SK-N-MC (cell line): ENCODE data around the gene GPC5.

ENCODE experiments used
- DNase-seq: peaks from one replicate; pipeline ENCODE4 v3.0.0-alpha.2; 2011; ENCODE audit warnings: low read depth, low spot score
- H3K27ac ChIP-seq: fragments of 200-600 bp; sonication (generic); 2 replicates; pipeline ENCODE4 v1.5.1; 2016; ENCODE audit warnings: mixed run types
- H3K36me3 ChIP-seq: fragments of 200-600 bp; sonication (generic); 2 replicates; pipeline ENCODE4 v1.6.1; 2017; ENCODE audit warnings: antibody characterized with exemption, low read length, mixed read lengths; ENCODE audit not compliant: insufficient read depth
- H3K4me3 ChIP-seq: fragments of 200-600 bp; sonication (generic); 2 replicates; pipeline ENCODE4 v1.5.1; 2016
- H3K9ac ChIP-seq: fragments of 200-600 bp; sonication (generic); 2 replicates; pipeline ENCODE4 v1.8.0; 2017; ENCODE audit warnings: mixed run types, mixed read lengths; ENCODE audit not compliant: insufficient read length
- H3K9me3 ChIP-seq: fragments of 200-600 bp; sonication (generic); 2 replicates; pipeline ENCODE4 v1.6.1; 2017; ENCODE audit warnings: low read depth, mild to moderate bottlenecking, antibody characterized with exemption, low read length, moderate library complexity, mixed read lengths
- EZH2 ChIP-seq: fragments of 200-600 bp; sonication (generic); IDR thresholded peaks from one replicate; pipeline ENCODE4 v1.6.1; 2017; ENCODE audit warnings: antibody characterized with exemption
- FOXP2 ChIP-seq: optimal IDR thresholded peaks from 2 replicates; pipeline ENCODE3; 2011; ENCODE audit warnings: mild to moderate bottlenecking, moderate library complexity; ENCODE audit not compliant: insufficient read depth; ENCODE audit errors: extremely low read length, control extremely low read depth
- POLR2AphosphoS5 ChIP-seq: IDR thresholded peaks from 2 replicates; pipeline ENCODE4 v1.6.1; 2012; ENCODE audit warnings: mild to moderate bottlenecking, low read depth, low read length, borderline replicate concordance

The GPC5 gene

GRCh38 chr13:91816263-91816807 is 417.9 kb downstream of the GPC5 start:
- Histone ChIP-seq H3K9ac (no peak overlapping the region), H3K27ac (no peak overlapping the region), H3K4me3 (no peak overlapping the region), H3K9me3 (no peaks in the 10 kb centered on the region), H3K36me3 (no peaks in the 10 kb centered on the region)
- TF ChIP-seq FOXP2, result no peak
- TF ChIP-seq EZH2, result no peak
- TF ChIP-seq POLR2AphosphoS5, result no peak
- DNase-seq, result no peak

- Histone ChIP-seq H3K4me3 (no peak overlapping the region), H3K9ac (no peak overlapping the region), H3K36me3 (no peaks in the 10 kb centered on the region), H3K27ac (no peak overlapping the region), H3K9me3 (no peaks in the 10 kb centered on the region)
- no peak for DNase-seq
- TF ChIP-seq FOXP2 (no peak), POLR2AphosphoS5 (no peak), EZH2 (no peak)
Observed at GRCh38 chr13:91817250-91817649, 418.8 kb downstream of the GPC5 start.

- Histone ChIP-seq H3K4me3 (no peak overlapping the region), H3K36me3 (no peaks in the 10 kb centered on the region), H3K9me3 (no peaks in the 10 kb centered on the region), H3K27ac (no peak overlapping the region), H3K9ac (no peak overlapping the region)
- no peak for DNase-seq
- TF ChIP-seq FOXP2 (no peak), EZH2 (no peak), POLR2AphosphoS5 (no peak)
Observed at GRCh38 chr13:91824416-91824815, 426.0 kb downstream of the GPC5 start.

GRCh38 chr13:91825516-91825915 is 427.1 kb downstream of the GPC5 start:
- no peak overlapping the region for H3K9ac ChIP-seq
- DNase-seq, result no peak
- H3K4me3 ChIP-seq, result no peak overlapping the region
- no peak overlapping the region for H3K27ac ChIP-seq
- TF ChIP-seq EZH2, result no peak
- TF ChIP-seq POLR2AphosphoS5, result no peak
- no peak for TF ChIP-seq FOXP2
- H3K36me3 ChIP-seq, result no peaks in the 10 kb centered on the region
- H3K9me3 ChIP-seq, result no peaks in the 10 kb centered on the region

- no peak overlapping the region for H3K27ac ChIP-seq
- DNase-seq, result no peak
- TF ChIP-seq FOXP2 (no peak), EZH2 (no peak), POLR2AphosphoS5 (no peak)
- H3K9me3 ChIP-seq, result no peaks in the 10 kb centered on the region
- no peaks in the 10 kb centered on the region for H3K36me3 ChIP-seq
- H3K4me3 ChIP-seq, result no peak overlapping the region
- no peak overlapping the region for H3K9ac ChIP-seq
Observed at GRCh38 chr13:91836553-91836952, 438.1 kb downstream of the GPC5 start.

GRCh38 chr13:91845612-91846011 is 447.2 kb downstream of the GPC5 start:
- no peak overlapping the region for H3K9ac ChIP-seq
- peak; percentile 53 for DNase-seq
- peak overlapping the region; percentile 12; the same call in 1 of the 2 replicates for H3K4me3 ChIP-seq
- H3K36me3 ChIP-seq, result no peaks in the 10 kb centered on the region
- H3K27ac ChIP-seq, result no peak overlapping the region
- TF ChIP-seq EZH2 (no peak), POLR2AphosphoS5 (no peak), FOXP2 (no peak)
- H3K9me3 ChIP-seq, result no peaks in the 10 kb centered on the region

- Histone ChIP-seq H3K4me3 (no peak overlapping the region), H3K36me3 (no peaks in the 10 kb centered on the region), H3K9ac (no peak overlapping the region), H3K9me3 (no peaks in the 10 kb centered on the region), H3K27ac (no peak overlapping the region)
- no peak for TF ChIP-seq FOXP2
- no peak for TF ChIP-seq EZH2
- no peak for TF ChIP-seq POLR2AphosphoS5
- no peak for DNase-seq
Observed at GRCh38 chr13:91863699-91864098, 465.3 kb downstream of the GPC5 start.

- no peak overlapping the region for H3K4me3 ChIP-seq
- H3K9me3 ChIP-seq, result no peaks in the 10 kb centered on the region
- no peaks in the 10 kb centered on the region for H3K36me3 ChIP-seq
- no peak for TF ChIP-seq POLR2AphosphoS5
- no peak for TF ChIP-seq FOXP2
- no peak for TF ChIP-seq EZH2
- DNase-seq, result no peak
- H3K27ac ChIP-seq, result no peak overlapping the region
- no peak overlapping the region for H3K9ac ChIP-seq
Observed at GRCh38 chr13:91868351-91868750, 469.9 kb downstream of the GPC5 start.

- Histone ChIP-seq H3K27ac (no peak overlapping the region), H3K4me3 (no peak overlapping the region), H3K36me3 (no peaks in the 10 kb centered on the region), H3K9ac (no peak overlapping the region), H3K9me3 (no peaks in the 10 kb centered on the region)
- TF ChIP-seq POLR2AphosphoS5 (no peak), FOXP2 (no peak), EZH2 (no peak)
- DNase-seq, result no peak
Observed at GRCh38 chr13:91878491-91878890, 480.1 kb downstream of the GPC5 start.

GRCh38 chr13:91879360-91879759 is 480.9 kb downstream of the GPC5 start:
- no peak overlapping the region for H3K27ac ChIP-seq
- no peaks in the 10 kb centered on the region for H3K36me3 ChIP-seq
- no peaks in the 10 kb centered on the region for H3K9me3 ChIP-seq
- no peak for TF ChIP-seq EZH2
- TF ChIP-seq FOXP2, result no peak
- TF ChIP-seq POLR2AphosphoS5, result no peak
- DNase-seq, result no peak
- no peak overlapping the region for H3K9ac ChIP-seq
- H3K4me3 ChIP-seq, result no peak overlapping the region
